ENCODE data around the gene EXOC3L4.
A peak's percentile ranks its signal among the peaks of the same experiment; 100 is the strongest.
"Not testable (repeated sequence)": the region's sequence is repeated elsewhere in the genome, so short reads cannot be mapped to it uniquely, and the experiment has no call there.

EXOC3L4 gene

GRCh38 chr14:103105580-103106150 lies 11.1 kb downstream of the EXOC3L4 start:
- DNase-seq (ENCODE audit: low spot score): no peak

GRCh38 chr14:103107455-103107854 lies 12.9 kb downstream of the EXOC3L4 start:
- DNase-seq (ENCODE audit: low spot score): no peak

GRCh38 chr14:103107941-103108748 lies 13.6 kb downstream of the EXOC3L4 start:
- DNase-seq (ENCODE audit: low spot score): no peak

GRCh38 chr14:103108749-103109207 lies 14.3 kb downstream of the EXOC3L4 start:
- no peak for DNase-seq (ENCODE audit: low spot score)

GRCh38 chr14:103109535-103110441 lies 15.3 kb downstream of the EXOC3L4 start:
- DNase-seq (ENCODE audit: low spot score): no peak

GRCh38 chr14:103110681-103111231 lies 16.2 kb downstream of the EXOC3L4 start:
- DNase-seq (ENCODE audit: low spot score): no peak

GRCh38 chr14:103111232-103111868 lies 16.8 kb downstream of the EXOC3L4 start:
- no peak for DNase-seq (ENCODE audit: low spot score)

- DNase-seq (ENCODE audit: low spot score): no peak
Observed at GRCh38 chr14:103112400-103113243, 18.1 kb downstream of the EXOC3L4 start.

GRCh38 chr14:103113303-103113702 lies 18.8 kb downstream of the EXOC3L4 start:
- DNase-seq (ENCODE audit: low spot score): no peak

GRCh38 chr14:103113774-103114173 lies 19.2 kb downstream of the EXOC3L4 start:
- DNase-seq (ENCODE audit: low spot score): no peak

GRCh38 chr14:103115086-103115679 lies 20.7 kb downstream of the EXOC3L4 start:
- DNase-seq (ENCODE audit: low spot score): not testable (repeated sequence)

- no peak for DNase-seq (ENCODE audit: low spot score)
Observed at GRCh38 chr14:103115845-103116572, 21.5 kb downstream of the EXOC3L4 start.

- DNase-seq (ENCODE audit: low spot score): no peak
Observed at GRCh38 chr14:103116636-103117035, 22.1 kb downstream of the EXOC3L4 start.

GRCh38 chr14:103117499-103117898 lies 23.0 kb downstream of the EXOC3L4 start:
- not testable (repeated sequence) for DNase-seq (ENCODE audit: low spot score)

- peak; percentile 64 for DNase-seq (ENCODE audit: low spot score)
Observed at GRCh38 chr14:103118018-103118662, 23.6 kb downstream of the EXOC3L4 start.

- peak; percentile 51 for DNase-seq (ENCODE audit: low spot score)
Observed at GRCh38 chr14:103118663-103119404, 24.3 kb downstream of the EXOC3L4 start.

- not testable (repeated sequence) for DNase-seq (ENCODE audit: low spot score)
Observed at GRCh38 chr14:103119527-103119926, 25.0 kb downstream of the EXOC3L4 start.

GRCh38 chr14:103121121-103121845 lies 26.8 kb downstream of the EXOC3L4 start:
- peak; percentile 35 for DNase-seq (ENCODE audit: low spot score)
